ENCODE results near the gene NCMAP.

NCMAP gene

GRCh38 chr1:24642481-24643362 is 86.8 kb downstream of the NCMAP start, which contains the start of gene SRRM1:
Gene SRRM1 (plus strand): TSS chr1:24643302. CDS start chr1:24643327, 25 bp downstream.
- H3F3A ChIP-seq (ENCODE audit: control insufficient read depth, insufficient read depth): peaks cover 11% of the 10 kb centered on the region
- peaks cover 24% of the 10 kb centered on the region for H3K4me1 ChIP-seq (ENCODE audit: control insufficient read depth, low read length)
- peak within 1 kb of the TSS; percentile 81 for H3K27ac ChIP-seq (ENCODE audit: low read depth, low read length)

GRCh38 chr1:24643363-24644099 is 87.6 kb downstream of the NCMAP start:
- no peak for TF ChIP-seq CTCF (IDR thresholded peaks at IDR 0.05; ENCODE audit: low read depth, low read length, poor library complexity, severe bottlenecking)
- TF ChIP-seq EZH2phosphoT487 (IDR thresholded peaks at IDR 0.05; ENCODE audit: borderline replicate concordance, low read length): no peak
- peak overlapping the region; percentile 98 for H3K4me2 ChIP-seq (ENCODE audit: low read length)
- peaks cover 67% of the 10 kb centered on the region for H3K79me2 ChIP-seq (ENCODE audit: control insufficient read depth, low read length)
- peaks cover 25% of the 10 kb centered on the region for H4K20me1 ChIP-seq (ENCODE audit: control insufficient read depth, insufficient read depth, low read depth, low read length)
- peak overlapping the region; percentile 54 for H3K27ac ChIP-seq (ENCODE audit: low read depth, low read length)
- H3K9me3 ChIP-seq (ENCODE audit: control insufficient read depth, insufficient read depth, low read length): no peaks in the 10 kb centered on the region
- peak overlapping the region; percentile 97 for H3K4me3 ChIP-seq (ENCODE audit: low read length)
- peaks cover 11% of the 10 kb centered on the region for H3F3A ChIP-seq (ENCODE audit: control insufficient read depth, insufficient read depth)
- no peaks in the 10 kb centered on the region for H3K27me3 ChIP-seq (ENCODE audit: control insufficient read depth, low read length)
- H3K4me1 ChIP-seq (ENCODE audit: control insufficient read depth, low read length): peaks cover 24% of the 10 kb centered on the region
- peaks cover 57% of the 10 kb centered on the region for H3K36me3 ChIP-seq (ENCODE audit: control insufficient read depth, low read length)
- H3K9me2 ChIP-seq (replicated peaks; ENCODE audit: control insufficient read depth, low read length): no peaks in the 10 kb centered on the region

More at GRCh38 chr1:24642481-24643362, 86.8 kb downstream of the NCMAP start, which contains the start of gene SRRM1:
- no peaks in the 10 kb centered on the region for H3K9me2 ChIP-seq (replicated peaks; ENCODE audit: control insufficient read depth, low read length)
- TF ChIP-seq CTCF (IDR thresholded peaks at IDR 0.05; ENCODE audit: low read depth, low read length, poor library complexity, severe bottlenecking): peak; percentile 11
- TF ChIP-seq EZH2phosphoT487 (IDR thresholded peaks at IDR 0.05; ENCODE audit: borderline replicate concordance, low read length): no peak
- peaks cover 49% of the 10 kb centered on the region for H3K36me3 ChIP-seq (ENCODE audit: control insufficient read depth, low read length)
- H3K79me2 ChIP-seq (ENCODE audit: control insufficient read depth, low read length): peaks cover 59% of the 10 kb centered on the region
- H3K27me3 ChIP-seq (ENCODE audit: control insufficient read depth, low read length): no peaks in the 10 kb centered on the region
- peak within 1 kb of the TSS; percentile 98 for H3K4me2 ChIP-seq (ENCODE audit: low read length)
- H4K20me1 ChIP-seq (ENCODE audit: control insufficient read depth, insufficient read depth, low read depth, low read length): peaks cover 25% of the 10 kb centered on the region
- H3K4me3 ChIP-seq (ENCODE audit: low read length): peak within 1 kb of the TSS; percentile 97
- H3K9me3 ChIP-seq (ENCODE audit: control insufficient read depth, insufficient read depth, low read length): no peaks in the 10 kb centered on the region

GRCh38 chr1:24644100-24644384 is 88.2 kb downstream of the NCMAP start:
- H3F3A ChIP-seq (ENCODE audit: control insufficient read depth, insufficient read depth): peaks cover 15% of the 10 kb centered on the region
- no peaks in the 10 kb centered on the region for H3K27me3 ChIP-seq (ENCODE audit: control insufficient read depth, low read length)
- peaks cover 24% of the 10 kb centered on the region for H3K4me1 ChIP-seq (ENCODE audit: control insufficient read depth, low read length)
- H3K79me2 ChIP-seq (ENCODE audit: control insufficient read depth, low read length): peaks cover 72% of the 10 kb centered on the region
- H3K9me2 ChIP-seq (replicated peaks; ENCODE audit: control insufficient read depth, low read length): no peaks in the 10 kb centered on the region
- no peak for TF ChIP-seq CTCF (IDR thresholded peaks at IDR 0.05; ENCODE audit: low read depth, low read length, poor library complexity, severe bottlenecking)
- peaks cover 62% of the 10 kb centered on the region for H3K36me3 ChIP-seq (ENCODE audit: control insufficient read depth, low read length)
- peak overlapping the region; percentile 54 for H3K27ac ChIP-seq (ENCODE audit: low read depth, low read length)
- peak overlapping the region; percentile 98 for H3K4me2 ChIP-seq (ENCODE audit: low read length)
- peak overlapping the region; percentile 97 for H3K4me3 ChIP-seq (ENCODE audit: low read length)
- peaks cover 25% of the 10 kb centered on the region for H4K20me1 ChIP-seq (ENCODE audit: control insufficient read depth, insufficient read depth, low read depth, low read length)
- H3K9me3 ChIP-seq (ENCODE audit: control insufficient read depth, insufficient read depth, low read length): no peaks in the 10 kb centered on the region
